Measurements from ENCODE around the gene NCAPD3.

The NCAPD3 gene

GRCh38 chr11:134245434-134245833 is 21.7 kb upstream of the NCAPD3 start:
- no peak for TF ChIP-seq CTCF (IDR thresholded peaks at IDR 0.05; ENCODE audit: low read depth, low read length, missing control alignments)
- H3K4me3 ChIP-seq (ENCODE audit: low read depth, low read length): no peak overlapping the region
- DNase-seq (ENCODE audit: low read depth): no peak
- in situ Hi-C loops (cut with HindIII; ENCODE audit: low sequenced_read_pairs): no loop called here

GRCh38 chr11:134244593-134244992 is 20.8 kb upstream of the NCAPD3 start:
- TF ChIP-seq CTCF (IDR thresholded peaks at IDR 0.05; ENCODE audit: low read depth, low read length, missing control alignments): peak; percentile 57
- no peak overlapping the region for H3K4me3 ChIP-seq (ENCODE audit: low read depth, low read length)
- DNase-seq (ENCODE audit: low read depth): no peak
- in situ Hi-C loops (cut with HindIII; ENCODE audit: low sequenced_read_pairs): no loop called here

- no peak for TF ChIP-seq CTCF (IDR thresholded peaks at IDR 0.05; ENCODE audit: low read depth, low read length, missing control alignments)
- in situ Hi-C loops (cut with HindIII; ENCODE audit: low sequenced_read_pairs): no loop called here
- H3K4me3 ChIP-seq (ENCODE audit: low read depth, low read length): no peak overlapping the region
- DNase-seq (ENCODE audit: low read depth): no peak
These were observed 20.1 kb upstream of the NCAPD3 start for GRCh38 chr11:134243913-134244312.

- in situ Hi-C loops (cut with HindIII; ENCODE audit: low sequenced_read_pairs): no loop called here
- H3K4me3 ChIP-seq (ENCODE audit: low read depth, low read length): no peak overlapping the region
- no peak for DNase-seq (ENCODE audit: low read depth)
- no peak for TF ChIP-seq CTCF (IDR thresholded peaks at IDR 0.05; ENCODE audit: low read depth, low read length, missing control alignments)
These were observed 18.6 kb upstream of the NCAPD3 start for GRCh38 chr11:134242376-134242775.

- DNase-seq (ENCODE audit: low read depth): no peak
- in situ Hi-C loops (cut with HindIII; ENCODE audit: low sequenced_read_pairs): no loop called here
- TF ChIP-seq CTCF (IDR thresholded peaks at IDR 0.05; ENCODE audit: low read depth, low read length, missing control alignments): no peak
- no peak overlapping the region for H3K4me3 ChIP-seq (ENCODE audit: low read depth, low read length)
These were observed 16.8 kb upstream of the NCAPD3 start for GRCh38 chr11:134240592-134240991.

- no peak overlapping the region for H3K4me3 ChIP-seq (ENCODE audit: low read depth, low read length)
- DNase-seq (ENCODE audit: low read depth): no peak
- no peak for TF ChIP-seq CTCF (IDR thresholded peaks at IDR 0.05; ENCODE audit: low read depth, low read length, missing control alignments)
- in situ Hi-C loops (cut with HindIII; ENCODE audit: low sequenced_read_pairs): no loop called here
These were observed 15.2 kb upstream of the NCAPD3 start for GRCh38 chr11:134238956-134239355.

- in situ Hi-C loops (cut with HindIII; ENCODE audit: low sequenced_read_pairs): no loop called here
- no peak overlapping the region for H3K4me3 ChIP-seq (ENCODE audit: low read depth, low read length)
- TF ChIP-seq CTCF (IDR thresholded peaks at IDR 0.05; ENCODE audit: low read depth, low read length, missing control alignments): no peak
- DNase-seq (ENCODE audit: low read depth): no peak
These were observed 13.8 kb upstream of the NCAPD3 start for GRCh38 chr11:134237557-134237922.
